SU-DHL-6 (cell line): Measurements from ENCODE around the gene DDAH2.

Source experiments
- H2AFZ ChIP-seq: fragments of 200-600 bp; sonication (generic); 2 replicates; pipeline ENCODE4 v1.6.1; 2014; ENCODE audit warnings: low read depth, mild to moderate bottlenecking, moderate library complexity, mixed read lengths, antibody characterized with exemption, low read length; ENCODE audit not compliant: severe bottlenecking
- H3F3A ChIP-seq: fragments of 200-600 bp; shearing (Covaris generic); 2 replicates; pipeline ENCODE4 v1.6.0; 2016; ENCODE audit warnings: antibody characterized with exemption, mild to moderate bottlenecking; ENCODE audit not compliant: insufficient read depth
- H3K27ac ChIP-seq: fragments of 200-600 bp; sonication (generic); 2 replicates; pipeline ENCODE4 v1.5.1; 2016; ENCODE audit warnings: low read depth, mild to moderate bottlenecking, low read length, moderate library complexity, mixed read lengths
- H3K27me3 ChIP-seq: fragments of 200-600 bp; sonication (generic), shearing (Covaris generic); 2 replicates; pipeline ENCODE4 v1.6.0; 2014; ENCODE audit warnings: mild to moderate bottlenecking, low read length
- H3K36me3 ChIP-seq: fragments of 200-600 bp; sonication (generic); 2 replicates; pipeline ENCODE4 v1.6.1; 2014; ENCODE audit warnings: mild to moderate bottlenecking, low read length, mixed read lengths
- H3K4me2 ChIP-seq: fragments of 300-600, 200-600 bp; shearing (Covaris generic), sonication (generic); 2 replicates; pipeline ENCODE4 v1.6.0; 2014; ENCODE audit warnings: low read length, low read depth, mild to moderate bottlenecking; ENCODE audit not compliant: poor library complexity, severe bottlenecking
- H3K4me3 ChIP-seq: fragments of 200-600 bp; sonication (generic); 2 replicates; pipeline ENCODE4 v1.5.1; 2014; ENCODE audit warnings: antibody characterized with exemption, low read length, mild to moderate bottlenecking, mixed read lengths; ENCODE audit not compliant: insufficient read depth, poor library complexity, severe bottlenecking
- H3K79me2 ChIP-seq: fragments of 200-600 bp; sonication (generic); 2 replicates; pipeline ENCODE4 v1.6.1; 2014; ENCODE audit warnings: mild to moderate bottlenecking, low read length, moderate library complexity; ENCODE audit not compliant: insufficient read depth
- H3K9ac ChIP-seq: fragments of 200-600 bp; sonication (generic); 2 replicates; pipeline ENCODE4 v1.7.0; 2014; ENCODE audit warnings: mild to moderate bottlenecking, low read length
- H3K9me2 ChIP-seq: fragments of 200-600 bp; sonication (generic); replicated peaks from 2 replicates; pipeline ENCODE4 v1.6.1; 2014; ENCODE audit warnings: low read length; ENCODE audit not compliant: insufficient read depth
- H3K9me3 ChIP-seq: fragments of 200-600 bp; sonication (generic); 2 replicates; pipeline ENCODE4 v1.6.1; 2014; ENCODE audit warnings: low read length, mixed read lengths; ENCODE audit not compliant: insufficient read depth
- H4K20me1 ChIP-seq: fragments of 200-600 bp; sonication (generic); 2 replicates; pipeline ENCODE4 v1.6.1; 2014; ENCODE audit warnings: low read depth, mild to moderate bottlenecking, antibody characterized with exemption, low read length, moderate library complexity, mixed read lengths
- EZH2phosphoT487 ChIP-seq: fragments of 200-600 bp; sonication (generic), shearing (Covaris generic); conservative IDR thresholded peaks from 2 replicates; pipeline ENCODE4 v1.6.1; 2018; ENCODE audit warnings: mild to moderate bottlenecking, antibody characterized with exemption, low read length, moderate library complexity, mixed read lengths
- TF ChIP-seq, protein P1 (sequence below): fragments of 200-600 bp; sonication (generic); IDR thresholded peaks from one replicate; pipeline ENCODE4 v1.5.1; 2017; ENCODE audit warnings: antibody characterized with exemption, mild to moderate bottlenecking, low read length, moderate library complexity; ENCODE audit not compliant: insufficient read depth, poor library complexity, severe bottlenecking

DDAH2 gene

DNA sequence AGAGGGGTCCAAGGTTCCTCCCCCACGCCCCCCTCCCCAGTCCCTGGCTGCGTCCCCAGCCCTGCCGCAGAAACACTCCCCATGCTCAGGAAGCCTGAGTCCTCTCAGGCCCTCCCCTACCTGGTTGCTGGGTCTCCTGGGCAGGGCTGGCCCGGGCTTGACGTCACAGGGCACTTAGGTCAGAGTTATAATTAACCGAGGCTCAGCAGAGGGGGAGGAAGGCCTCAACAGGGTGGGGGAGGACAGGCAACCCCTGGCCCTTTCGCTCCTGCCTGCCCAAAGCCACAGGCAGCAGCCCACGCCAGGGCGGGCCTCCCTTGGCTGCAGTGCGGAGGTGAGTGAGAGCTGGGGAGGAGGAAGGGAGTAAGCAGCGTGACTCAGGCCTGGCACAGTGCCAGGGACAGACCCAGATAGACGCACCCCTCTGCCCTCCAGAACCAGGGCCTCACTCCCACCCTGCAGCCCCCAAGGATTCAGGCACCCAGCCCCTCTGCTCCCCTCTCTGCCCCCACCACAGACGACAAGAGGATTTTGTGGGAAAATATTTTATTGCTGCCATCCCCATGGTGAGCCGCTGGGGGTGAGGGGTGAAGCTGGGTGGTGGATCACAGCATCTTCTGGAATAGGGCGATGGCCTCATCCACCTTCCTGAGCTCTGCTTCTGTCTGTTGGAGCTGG is 48.0 kb upstream of the DDAH2 start, which contains the start of gene VWA7:
VWA7 (minus strand) TSS at position 340 of the 678 bp plus-strand sequence. CDS start 549 bp downstream, outside the sequence.
- H3K9me2 ChIP-seq = no peaks in the 10 kb centered on the region
- no peak within 1 kb of the TSS for H3K4me2 ChIP-seq
- H3K27ac ChIP-seq = no peak within 1 kb of the TSS
- H3K36me3 ChIP-seq = no peaks in the 10 kb centered on the region
- H3K9me3 ChIP-seq = no peaks in the 10 kb centered on the region
- TF ChIP-seq EZH2phosphoT487 = no peak
- TF ChIP-seq, protein P1, sequence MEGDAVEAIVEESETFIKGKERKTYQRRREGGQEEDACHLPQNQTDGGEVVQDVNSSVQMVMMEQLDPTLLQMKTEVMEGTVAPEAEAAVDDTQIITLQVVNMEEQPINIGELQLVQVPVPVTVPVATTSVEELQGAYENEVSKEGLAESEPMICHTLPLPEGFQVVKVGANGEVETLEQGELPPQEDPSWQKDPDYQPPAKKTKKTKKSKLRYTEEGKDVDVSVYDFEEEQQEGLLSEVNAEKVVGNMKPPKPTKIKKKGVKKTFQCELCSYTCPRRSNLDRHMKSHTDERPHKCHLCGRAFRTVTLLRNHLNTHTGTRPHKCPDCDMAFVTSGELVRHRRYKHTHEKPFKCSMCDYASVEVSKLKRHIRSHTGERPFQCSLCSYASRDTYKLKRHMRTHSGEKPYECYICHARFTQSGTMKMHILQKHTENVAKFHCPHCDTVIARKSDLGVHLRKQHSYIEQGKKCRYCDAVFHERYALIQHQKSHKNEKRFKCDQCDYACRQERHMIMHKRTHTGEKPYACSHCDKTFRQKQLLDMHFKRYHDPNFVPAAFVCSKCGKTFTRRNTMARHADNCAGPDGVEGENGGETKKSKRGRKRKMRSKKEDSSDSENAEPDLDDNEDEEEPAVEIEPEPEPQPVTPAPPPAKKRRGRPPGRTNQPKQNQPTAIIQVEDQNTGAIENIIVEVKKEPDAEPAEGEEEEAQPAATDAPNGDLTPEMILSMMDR = no peak
- no peak within 1 kb of the TSS for H3K9ac ChIP-seq
- no peaks in the 10 kb centered on the region; the same call in 1 of the 2 replicates for H3F3A ChIP-seq
- no peak within 1 kb of the TSS for H3K4me3 ChIP-seq
- no peaks in the 10 kb centered on the region for H3K27me3 ChIP-seq
- H3K79me2 ChIP-seq = no peaks in the 10 kb centered on the region
- H2AFZ ChIP-seq = no peak within 1 kb of the TSS
- H4K20me1 ChIP-seq = no peaks in the 10 kb centered on the region

DNA sequence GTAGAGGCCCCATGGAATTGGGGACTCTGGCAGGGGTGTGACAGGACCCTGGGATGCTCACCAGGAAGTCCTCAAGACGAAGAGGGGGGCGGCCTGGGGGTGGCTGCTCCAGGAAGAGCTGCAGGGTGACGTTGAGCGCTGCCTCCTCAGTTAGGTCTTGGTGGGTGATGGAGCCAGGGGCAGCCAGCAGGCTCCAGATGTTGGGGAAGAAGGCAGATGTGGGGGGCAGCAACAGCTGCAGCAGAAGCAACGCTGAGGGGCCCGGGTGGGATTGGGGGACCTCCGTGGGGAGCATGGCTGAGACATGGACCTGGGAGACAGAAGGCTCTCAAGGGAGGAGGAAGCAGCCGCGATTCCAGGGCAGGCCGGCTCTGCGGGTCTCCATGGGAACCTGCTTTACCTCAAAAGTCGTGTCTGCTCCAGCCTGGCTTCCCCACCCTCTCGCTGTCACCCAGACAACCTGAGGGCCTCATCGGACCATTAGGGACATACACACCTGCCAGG is 47.4 kb upstream of the DDAH2 start:
- no peak overlapping the region for H3K4me2 ChIP-seq

DNA sequence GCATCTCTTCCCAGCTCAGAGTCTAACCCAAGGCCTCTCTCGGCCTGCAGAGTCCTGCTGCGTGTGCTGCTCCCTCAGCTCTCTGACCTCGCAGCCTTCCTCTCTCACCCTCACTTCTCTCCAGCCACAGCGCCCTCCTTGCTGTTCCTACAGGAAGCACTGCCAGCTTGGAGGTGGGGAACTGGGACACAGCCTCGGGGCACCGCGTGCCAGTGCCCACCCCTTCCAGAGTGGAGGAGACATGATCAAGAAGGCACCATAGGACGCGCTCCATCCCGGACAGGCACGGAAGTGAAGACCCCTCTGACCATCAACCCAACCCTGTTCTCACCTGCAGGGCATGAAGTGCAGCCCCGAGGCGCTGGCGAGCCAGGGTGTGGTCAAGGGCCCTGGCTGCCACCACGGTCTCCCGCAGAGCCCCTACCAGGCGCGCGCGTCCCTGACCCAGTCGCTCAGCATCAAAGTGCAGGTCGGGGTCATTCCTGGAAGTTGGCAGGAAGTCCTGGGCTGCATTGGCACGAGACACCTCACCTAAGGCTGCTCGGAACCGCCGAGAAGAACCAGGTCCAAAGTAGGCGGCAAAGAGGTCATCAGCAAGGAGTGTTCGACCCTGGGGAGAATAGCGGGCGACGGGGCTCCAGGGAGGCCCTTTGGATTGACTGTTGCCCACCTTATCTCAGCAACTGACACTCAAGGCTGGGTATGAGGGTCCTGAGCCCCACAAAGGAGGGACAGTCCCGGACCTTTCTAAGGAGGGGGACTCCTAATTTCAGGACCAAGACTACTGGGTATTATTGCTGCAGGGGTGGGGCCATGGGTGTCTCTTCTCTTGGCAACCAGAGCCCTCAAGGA is 46.8 kb upstream of the DDAH2 start:
- Histone ChIP-seq H3K4me3 (no peak overlapping the region), H3K9me3 (no peaks in the 10 kb centered on the region), H3K27me3 (no peaks in the 10 kb centered on the region), H3K79me2 (no peaks in the 10 kb centered on the region), H4K20me1 (no peaks in the 10 kb centered on the region), H3F3A (no peaks in the 10 kb centered on the region; the same call in 1 of the 2 replicates), H3K27ac (no peak overlapping the region), H3K4me2 (no peak overlapping the region), H3K9ac (no peak overlapping the region), H3K9me2 (no peaks in the 10 kb centered on the region), H3K36me3 (no peaks in the 10 kb centered on the region), H2AFZ (no peak overlapping the region)
- TF ChIP-seq, protein P1 = no peak

More for the DNA sequence above, 47.4 kb upstream of the DDAH2 start:
- no peak for TF ChIP-seq EZH2phosphoT487
- TF ChIP-seq, protein P1 = no peak
- Histone ChIP-seq H3K79me2 (no peaks in the 10 kb centered on the region), H3K4me3 (no peak overlapping the region), H3F3A (no peaks in the 10 kb centered on the region; the same call in 1 of the 2 replicates), H3K9me3 (no peaks in the 10 kb centered on the region), H3K9ac (no peak overlapping the region), H4K20me1 (no peaks in the 10 kb centered on the region), H2AFZ (no peak overlapping the region), H3K36me3 (no peaks in the 10 kb centered on the region), H3K27me3 (no peaks in the 10 kb centered on the region), H3K27ac (no peak overlapping the region), H3K9me2 (no peaks in the 10 kb centered on the region)
